Retinal pigment epithelial cell (primary cell): ENCODE results near the gene TUG1.

Experiments used
- DNase-seq: peaks from one replicate; pipeline ENCODE4 v3.0.0-alpha.2; 2010; ENCODE audit warnings: low read depth
- H3K4me3 ChIP-seq: 2 replicates; pipeline ENCODE4 v1.5.1; 2011; ENCODE audit warnings: mild to moderate bottlenecking, low read length, control low read depth, moderate library complexity
- TF ChIP-seq, protein P1 (sequence below): conservative IDR thresholded peaks from 2 replicates; pipeline ENCODE4 v1.5.1; 2011; ENCODE audit warnings: low read depth, low read length, control low read depth, inconsistent platforms

TUG1 gene

DNA sequence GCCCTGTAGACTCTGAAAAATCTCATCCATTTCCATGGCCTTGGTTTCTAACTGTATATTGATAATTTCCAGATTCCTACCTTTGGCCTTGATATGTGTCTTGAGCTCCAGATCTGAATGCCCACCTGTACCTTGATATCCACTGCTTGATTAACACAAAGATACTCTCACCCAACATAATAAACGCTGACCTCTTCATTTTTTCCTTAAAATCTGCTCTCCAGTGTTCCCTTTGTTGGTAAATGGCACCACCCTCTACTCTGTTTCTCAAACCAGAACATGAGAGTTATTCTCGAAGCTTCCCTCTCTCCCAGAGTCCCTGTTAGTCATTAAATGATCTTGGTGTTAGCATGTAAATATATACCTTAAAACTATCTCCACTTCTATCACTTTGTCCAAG lies 13.4 kb downstream of the TUG1 start:
- TF ChIP-seq, protein P1, sequence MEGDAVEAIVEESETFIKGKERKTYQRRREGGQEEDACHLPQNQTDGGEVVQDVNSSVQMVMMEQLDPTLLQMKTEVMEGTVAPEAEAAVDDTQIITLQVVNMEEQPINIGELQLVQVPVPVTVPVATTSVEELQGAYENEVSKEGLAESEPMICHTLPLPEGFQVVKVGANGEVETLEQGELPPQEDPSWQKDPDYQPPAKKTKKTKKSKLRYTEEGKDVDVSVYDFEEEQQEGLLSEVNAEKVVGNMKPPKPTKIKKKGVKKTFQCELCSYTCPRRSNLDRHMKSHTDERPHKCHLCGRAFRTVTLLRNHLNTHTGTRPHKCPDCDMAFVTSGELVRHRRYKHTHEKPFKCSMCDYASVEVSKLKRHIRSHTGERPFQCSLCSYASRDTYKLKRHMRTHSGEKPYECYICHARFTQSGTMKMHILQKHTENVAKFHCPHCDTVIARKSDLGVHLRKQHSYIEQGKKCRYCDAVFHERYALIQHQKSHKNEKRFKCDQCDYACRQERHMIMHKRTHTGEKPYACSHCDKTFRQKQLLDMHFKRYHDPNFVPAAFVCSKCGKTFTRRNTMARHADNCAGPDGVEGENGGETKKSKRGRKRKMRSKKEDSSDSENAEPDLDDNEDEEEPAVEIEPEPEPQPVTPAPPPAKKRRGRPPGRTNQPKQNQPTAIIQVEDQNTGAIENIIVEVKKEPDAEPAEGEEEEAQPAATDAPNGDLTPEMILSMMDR: no peak
- H3K4me3 ChIP-seq: no peak overlapping the region
- no peak for DNase-seq

DNA sequence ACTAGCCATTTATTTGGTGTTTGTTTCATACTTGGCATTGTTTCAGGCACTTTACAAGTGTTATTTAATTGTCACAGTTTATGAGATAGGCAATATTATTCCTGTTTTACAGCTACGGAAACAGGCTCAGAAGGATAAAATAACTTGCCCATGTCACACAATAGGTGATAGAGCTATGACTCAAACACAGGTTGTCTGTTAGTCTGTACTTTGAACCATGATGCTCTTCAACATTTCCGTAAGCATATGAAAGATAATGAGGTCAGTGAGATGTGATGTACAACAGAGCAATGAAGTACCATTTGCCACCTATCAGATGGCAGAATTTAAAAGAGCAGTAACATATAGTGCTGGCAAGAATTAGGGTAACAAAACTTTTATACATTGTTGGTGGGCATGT lies 15.3 kb downstream of the TUG1 start:
- TF ChIP-seq, protein P1: no peak
- H3K4me3 ChIP-seq: no peak overlapping the region
- DNase-seq: no peak

DNA sequence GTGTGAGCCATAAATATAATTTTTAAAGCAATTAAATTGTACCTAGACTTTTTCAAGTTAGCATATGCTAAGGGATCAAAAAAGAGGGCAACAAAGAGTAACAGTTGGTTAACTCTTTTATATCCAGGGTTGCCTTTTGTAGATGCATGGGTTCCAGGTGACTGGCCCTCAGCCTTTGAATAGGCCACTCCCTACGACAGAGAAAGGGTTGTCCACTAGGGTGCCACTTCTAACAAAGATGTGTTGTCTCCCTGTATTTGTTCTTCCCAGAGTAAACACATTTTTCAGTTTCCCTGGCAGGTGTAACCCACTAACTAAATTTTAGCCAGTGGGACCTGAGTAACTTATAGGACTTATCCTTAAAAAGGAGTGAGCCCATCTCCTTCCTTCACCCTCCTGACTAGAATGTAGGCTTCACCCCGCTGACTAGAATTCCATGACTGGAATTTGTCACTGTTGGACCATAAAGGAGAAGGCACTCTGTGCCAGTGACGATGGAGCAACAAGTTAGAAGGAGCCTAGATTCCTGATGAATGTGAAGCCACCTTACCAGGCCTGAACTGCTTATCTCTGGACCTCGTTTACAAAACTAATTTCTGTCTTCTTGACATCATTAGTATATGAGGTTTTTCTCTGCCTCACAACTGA lies 16.6 kb downstream of the TUG1 start:
- H3K4me3 ChIP-seq: no peak overlapping the region
- TF ChIP-seq, protein P1: no peak
- no peak for DNase-seq

DNA sequence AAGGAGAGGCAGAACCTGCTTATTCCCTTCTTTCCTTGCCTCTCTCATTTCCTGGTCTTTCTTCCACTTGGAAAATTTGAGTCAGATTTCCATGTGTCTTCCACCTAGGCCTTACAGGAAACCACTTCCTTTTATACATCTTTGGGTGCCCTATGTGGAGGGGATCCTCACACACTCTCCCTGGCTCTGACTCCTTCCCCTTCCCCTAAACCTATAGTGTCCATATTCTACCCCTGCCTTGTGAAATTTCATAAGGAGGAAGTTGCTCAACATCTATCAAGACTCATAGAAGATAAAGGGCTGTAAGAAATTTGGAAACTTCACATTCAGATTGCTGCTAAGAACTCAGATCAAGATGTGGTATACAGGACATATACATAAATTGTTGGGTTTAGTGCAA lies 20.4 kb downstream of the TUG1 start:
- TF ChIP-seq, protein P1: no peak
- H3K4me3 ChIP-seq: no peak overlapping the region
- no peak for DNase-seq

DNA sequence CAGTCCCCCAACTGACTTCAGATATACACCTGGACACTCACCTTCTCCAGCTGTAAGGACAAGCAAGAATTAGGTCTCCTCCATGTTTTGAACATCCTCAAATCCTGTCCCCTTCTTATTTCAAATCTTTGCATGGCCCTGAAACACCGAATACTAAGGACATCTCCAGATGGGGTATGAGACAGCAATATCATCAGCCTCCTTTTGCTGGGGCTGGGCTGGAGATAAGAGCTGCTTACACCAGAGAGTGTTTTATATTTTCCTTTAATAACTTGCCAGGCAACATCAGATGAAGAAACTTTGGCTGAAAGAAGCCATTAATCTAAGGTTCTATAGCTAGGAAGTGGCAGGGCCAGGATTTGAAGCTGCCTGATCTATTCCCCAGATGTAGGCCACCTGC lies 21.6 kb downstream of the TUG1 start:
- H3K4me3 ChIP-seq: no peak overlapping the region
- TF ChIP-seq, protein P1: no peak
- DNase-seq: no peak

DNA sequence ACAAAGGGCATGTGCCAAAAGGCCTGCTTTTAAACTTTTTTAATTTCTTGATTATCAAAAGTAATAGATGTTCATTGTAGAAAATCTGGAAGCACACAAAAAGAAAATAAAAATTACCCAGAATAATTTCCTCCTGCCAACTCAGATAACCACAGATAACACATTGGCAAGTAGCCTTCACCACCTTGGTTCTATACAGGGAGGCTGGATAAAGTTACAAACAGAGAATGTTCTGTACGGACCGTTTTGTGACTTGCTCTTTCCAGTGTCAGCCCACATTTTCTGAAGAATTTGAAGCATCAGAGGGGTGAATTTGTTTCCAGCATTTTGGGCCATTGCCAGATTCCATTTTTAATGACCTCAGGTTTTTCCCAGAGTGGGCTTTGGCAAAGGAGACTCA lies 23.5 kb downstream of the TUG1 start:
- TF ChIP-seq, protein P1: no peak
- no peak overlapping the region for H3K4me3 ChIP-seq
- no peak for DNase-seq

DNA sequence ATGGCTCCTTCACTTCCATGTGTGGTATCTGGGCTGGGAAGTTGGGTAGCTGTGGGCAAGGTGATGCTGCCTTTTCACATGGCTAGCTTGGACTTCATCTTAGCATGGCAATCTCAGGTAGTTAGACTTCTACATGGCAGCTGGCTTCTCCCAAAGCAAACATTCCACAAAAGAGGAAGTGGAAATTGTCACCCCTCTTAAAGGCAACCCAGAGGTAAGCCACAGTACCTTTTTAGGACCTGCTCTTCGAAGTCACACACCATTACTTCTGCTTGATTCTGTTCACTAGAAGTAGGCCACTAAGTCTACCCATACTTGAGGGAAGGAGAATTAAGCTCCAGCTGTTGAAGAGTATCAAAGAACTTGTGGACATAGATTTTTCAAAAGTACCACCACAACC lies 25.9 kb downstream of the TUG1 start:
- H3K4me3 ChIP-seq: no peak overlapping the region
- no peak for DNase-seq
- TF ChIP-seq, protein P1: no peak
